Panc1 (cell line): ENCODE data around the gene KIAA1217.

Experiments used
- CTCF ChIP-seq: fragments of 450-650 bp; IDR thresholded peaks from 2 replicates; pipeline ENCODE4 v1.5.1; 2017; ENCODE audit warnings: mild to moderate bottlenecking
- POLR2AphosphoS5 ChIP-seq: IDR thresholded peaks from 2 replicates; pipeline ENCODE4 v1.6.1; 2012; ENCODE audit warnings: mild to moderate bottlenecking, low read depth, low read length, moderate library complexity
- REST ChIP-seq, 2 experiments: IDR thresholded peaks; 2 replicates each; pipeline ENCODE4 v1.6.1; 2011 to 2012; ENCODE audit warnings: low read depth in 2 of 2, control low read depth in 1 of 2, low read length in 1 of 2, mild to moderate bottlenecking in 1 of 2, moderate library complexity in 1 of 2; ENCODE audit not compliant: insufficient read depth in 1 of 2
- SIN3A ChIP-seq: IDR thresholded peaks from 2 replicates; pipeline ENCODE4 v1.6.1; 2012; ENCODE audit warnings: low read depth, mild to moderate bottlenecking, low read length, moderate library complexity, borderline replicate concordance; ENCODE audit not compliant: insufficient read depth
- TCF7L2 ChIP-seq: IDR thresholded peaks from 2 replicates; pipeline ENCODE4 v1.6.1; 2011; ENCODE audit warnings: mild to moderate bottlenecking, low read depth, low read length, inconsistent platforms

GRCh38 chr10:24303522-24304310, 94.8 kb downstream of the KIAA1217 start:
- TF ChIP-seq CTCF (no peak), POLR2AphosphoS5 (no peak), SIN3A (no peak), REST (IDR thresholded peaks at IDR 0.05; ENCODE audit: insufficient read depth in 1 of 2, low read depth in 2 of 2, low read length in 1 of 2) (no peak), TCF7L2 (no peak)
